Measurements from ENCODE around the gene FKBP14.
A peak's percentile ranks its signal among the peaks of the same experiment; 100 is the strongest.

The FKBP14 gene

GRCh38 chr7:29991937-29992336 lies 34.6 kb downstream of the FKBP14 start:
- TF ChIP-seq POLR2A (IDR thresholded peaks at IDR 0.05; ENCODE audit: low read length): no peak
- TF ChIP-seq GATA1 (IDR thresholded peaks at IDR 0.05; ENCODE audit: low read depth, low read length): no peak
- DNase-seq: no peak

- no peak for TF ChIP-seq GATA1 (IDR thresholded peaks at IDR 0.05; ENCODE audit: low read depth, low read length)
- TF ChIP-seq POLR2A (IDR thresholded peaks at IDR 0.05; ENCODE audit: low read length): no peak
- DNase-seq: no peak
These were observed 35.6 kb downstream of the FKBP14 start for GRCh38 chr7:29990931-29991330.

GRCh38 chr7:29989257-29989995 lies 37.1 kb downstream of the FKBP14 start, which contains the start of gene SCRN1:
SCRN1 (minus strand) TSS chr7:29989801; CDS start chr7:29969067, 20,734 bp downstream.
- peak; percentile 44 to 54 for DNase-seq
- TF ChIP-seq GATA1 (IDR thresholded peaks at IDR 0.05; ENCODE audit: low read depth, low read length): no peak
- TF ChIP-seq POLR2A (IDR thresholded peaks at IDR 0.05; ENCODE audit: low read length): no peak

GRCh38 chr7:29988424-29989256 lies 37.9 kb downstream of the FKBP14 start:
- peak; percentile 40 for TF ChIP-seq POLR2A (IDR thresholded peaks at IDR 0.05; ENCODE audit: low read length)
- TF ChIP-seq GATA1 (IDR thresholded peaks at IDR 0.05; ENCODE audit: low read depth, low read length): no peak
- DNase-seq: peak; percentile 58 to 61

- DNase-seq: no peak
These were observed 38.6 kb downstream of the FKBP14 start for GRCh38 chr7:29987811-29988317.

GRCh38 chr7:29987083-29987482 lies 39.4 kb downstream of the FKBP14 start:
- TF ChIP-seq POLR2A (IDR thresholded peaks at IDR 0.05; ENCODE audit: low read length) (no peak), GATA1 (IDR thresholded peaks at IDR 0.05; ENCODE audit: low read depth, low read length) (no peak)
- no peak for DNase-seq

More at GRCh38 chr7:29987811-29988317, 38.6 kb downstream of the FKBP14 start:
- no peak for TF ChIP-seq GATA1 (IDR thresholded peaks at IDR 0.05; ENCODE audit: low read depth, low read length)
- no peak for TF ChIP-seq POLR2A (IDR thresholded peaks at IDR 0.05; ENCODE audit: low read length)

GRCh38 chr7:29980151-29980550 lies 46.4 kb downstream of the FKBP14 start:
- no peak for DNase-seq
- TF ChIP-seq POLR2A (IDR thresholded peaks at IDR 0.05; ENCODE audit: low read length) (no peak), GATA1 (IDR thresholded peaks at IDR 0.05; ENCODE audit: low read depth, low read length) (no peak)

- peak; percentile 7 to 13 for DNase-seq
- TF ChIP-seq GATA1 (IDR thresholded peaks at IDR 0.05; ENCODE audit: low read depth, low read length) (no peak), POLR2A (IDR thresholded peaks at IDR 0.05; ENCODE audit: low read length) (no peak)
These were observed 48.4 kb downstream of the FKBP14 start for GRCh38 chr7:29977886-29978651.

- DNase-seq: no peak
- TF ChIP-seq GATA1 (IDR thresholded peaks at IDR 0.05; ENCODE audit: low read depth, low read length): no peak
- TF ChIP-seq POLR2A (IDR thresholded peaks at IDR 0.05; ENCODE audit: low read length): no peak
These were observed 49.7 kb downstream of the FKBP14 start for GRCh38 chr7:29976673-29977415.

GRCh38 chr7:29976266-29976665 lies 50.2 kb downstream of the FKBP14 start:
- DNase-seq: no peak
- TF ChIP-seq POLR2A (IDR thresholded peaks at IDR 0.05; ENCODE audit: low read length) (no peak), GATA1 (IDR thresholded peaks at IDR 0.05; ENCODE audit: low read depth, low read length) (no peak)

GRCh38 chr7:29975561-29975960 lies 50.9 kb downstream of the FKBP14 start:
- TF ChIP-seq POLR2A (IDR thresholded peaks at IDR 0.05; ENCODE audit: low read length) (no peak), GATA1 (IDR thresholded peaks at IDR 0.05; ENCODE audit: low read depth, low read length) (no peak)
- no peak for DNase-seq

- no peak for TF ChIP-seq POLR2A (IDR thresholded peaks at IDR 0.05; ENCODE audit: low read length)
- TF ChIP-seq GATA1 (IDR thresholded peaks at IDR 0.05; ENCODE audit: low read depth, low read length): no peak
- no peak for DNase-seq
These were observed 52.2 kb downstream of the FKBP14 start for GRCh38 chr7:29974286-29974685.

- DNase-seq: no peak
These were observed 54.2 kb downstream of the FKBP14 start for GRCh38 chr7:29972315-29972669.

More at GRCh38 chr7:29972315-29972669, 54.2 kb downstream of the FKBP14 start:
- TF ChIP-seq GATA1 (IDR thresholded peaks at IDR 0.05; ENCODE audit: low read depth, low read length) (no peak), POLR2A (IDR thresholded peaks at IDR 0.05; ENCODE audit: low read length) (no peak)

Data from erythroblast (primary cell).